H1 (cell line): ENCODE measurements around the gene ARMH3. TPM values are rescaled to one million over a fixed set of nuclear protein-coding genes. Genes with fewer than 3 reads are reported as not detected.

Experiments
- CBX8 ChIP-seq: fragments of 300-800, 300-1000 bp; sonication (generic); IDR thresholded peaks from 2 replicates; pipeline ENCODE4 v1.7.1; 2016; ENCODE audit warnings: low read depth, low read length, borderline replicate concordance
- CTCF ChIP-seq, 3 experiments: IDR thresholded peaks; 1 replicate in 2 of 3; 2 replicates in 1 of 3; pipeline versions ENCODE4 v1.5.1 to v1.6.1; 2011; ENCODE audit warnings: low read length in 3 of 3, mild to moderate bottlenecking in 3 of 3, inconsistent platforms in 2 of 3, low read depth in 1 of 3, moderate library complexity in 1 of 3; ENCODE audit not compliant: insufficient read depth in 1 of 3; ENCODE audit errors: control extremely low read depth in 1 of 3
- FOSL1 ChIP-seq: IDR thresholded peaks from 2 replicates; pipeline ENCODE4 v1.6.1; 2011; ENCODE audit warnings: mild to moderate bottlenecking, low read depth, low read length, moderate library complexity; ENCODE audit not compliant: insufficient read depth
- KDM1A ChIP-seq: fragments of 200-600, 300-600 bp; sonication (generic); IDR thresholded peaks from 2 replicates; pipeline ENCODE4 v1.7.1; 2016; ENCODE audit warnings: mild to moderate bottlenecking, low read length, borderline replicate concordance
- KDM4A ChIP-seq: IDR thresholded peaks from one replicate; pipeline ENCODE4 v1.7.1; 2012; ENCODE audit warnings: low read depth, mild to moderate bottlenecking, moderate library complexity, low read length, inconsistent platforms; ENCODE audit not compliant: severe bottlenecking
- KDM5A ChIP-seq: fragments of 200-600 bp; IDR thresholded peaks from 2 replicates; pipeline ENCODE4 v1.7.1; 2012; ENCODE audit warnings: mild to moderate bottlenecking, low read length, inconsistent platforms, mixed read lengths
- PHF8 ChIP-seq: fragments of 200-600 bp; sonication (generic); conservative IDR thresholded peaks from 2 replicates; pipeline ENCODE4 v1.7.1; 2012; ENCODE audit warnings: low read depth, mild to moderate bottlenecking, inconsistent platforms, low read length, moderate library complexity
- POLR2A ChIP-seq, 2 experiments: IDR thresholded peaks; 1 replicate in 1 of 2; 2 replicates in 1 of 2; pipeline ENCODE4 v1.6.1; 2011; ENCODE audit warnings: low read depth in 2 of 2, low read length in 2 of 2, mild to moderate bottlenecking in 2 of 2; ENCODE audit errors: control extremely low read depth in 1 of 2
- RAD21 ChIP-seq, 2 experiments: IDR thresholded peaks in 1 of 2; conservative IDR thresholded peaks in 1 of 2; 2 replicates each; pipeline ENCODE4 v1.6.1; 2011; ENCODE audit warnings: low read depth in 2 of 2, low read length in 2 of 2, improper control_type of control experiment in 1 of 2, inconsistent platforms in 1 of 2, mild to moderate bottlenecking in 1 of 2, moderate library complexity in 1 of 2
- RBBP5 ChIP-seq: IDR thresholded peaks from 2 replicates; pipeline ENCODE4 v1.7.1; 2012; ENCODE audit warnings: low read depth, mild to moderate bottlenecking, inconsistent platforms, low read length, moderate library complexity, borderline replicate concordance
- RFX5 ChIP-seq: IDR thresholded peaks from 2 replicates; pipeline ENCODE4 v1.6.1; 2011; ENCODE audit warnings: low read depth, low read length, improper control_type of control experiment, borderline replicate concordance
- RNF2 ChIP-seq: fragments of 200-900, 300-1000 bp; sonication (generic); IDR thresholded peaks from 2 replicates; pipeline ENCODE4 v1.7.1; 2016; ENCODE audit warnings: borderline replicate concordance, low read depth, mild to moderate bottlenecking, antibody characterized with exemption, low read length; ENCODE audit not compliant: poor library complexity, severe bottlenecking; ENCODE audit errors: missing control alignments
- SAP30 ChIP-seq: fragments of 300-600 bp; sonication (generic); IDR thresholded peaks from 2 replicates; pipeline ENCODE4 v1.7.1; 2012; ENCODE audit warnings: low read length, moderate library complexity, mild to moderate bottlenecking, inconsistent platforms; ENCODE audit not compliant: insufficient read depth, insufficient replicate concordance
- SIN3A ChIP-seq, 2 experiments: IDR thresholded peaks in 1 of 2; conservative IDR thresholded peaks in 1 of 2; 2 replicates each; pipeline ENCODE4 v1.6.1; 2011 to 2012; ENCODE audit warnings: low read length in 2 of 2, improper control_type of control experiment in 1 of 2, low read depth in 1 of 2, mild to moderate bottlenecking in 1 of 2
- SP1 ChIP-seq: IDR thresholded peaks from 2 replicates; pipeline ENCODE4 v1.6.1; 2011; ENCODE audit warnings: low read depth, low read length
- SP2 ChIP-seq: IDR thresholded peaks from 2 replicates; pipeline ENCODE4 v1.6.1; 2012; ENCODE audit warnings: mild to moderate bottlenecking, low read length, inconsistent platforms
- TAF1 ChIP-seq: IDR thresholded peaks from 2 replicates; pipeline ENCODE4 v1.6.1; 2011; ENCODE audit warnings: mild to moderate bottlenecking, low read depth, low read length
- ZNF274 ChIP-seq: IDR thresholded peaks from 2 replicates; pipeline ENCODE4 v1.7.0; 2012; ENCODE audit warnings: low read length, borderline replicate concordance; ENCODE audit errors: extremely low read depth
- polyA plus RNA-seq, 7 experiments: library from polyadenylated mRNA; depleted of rRNA in 3 of 7; stranded (reverse) in 5 of 7; unstranded in 2 of 7; fragments of >200 nt in 5 of 7; fragments of 200-250 nt in 2 of 7; gene quantifications; 1 replicate in 5 of 7; 2 replicates in 1 of 7; 4 replicates in 1 of 7; pipeline versions ENCODE4 v1.2.1 to v1.2.3, GENCODE V29; 2011 to 2013; ENCODE audit warnings: missing spikeins in 2 of 7, mixed read lengths in 2 of 7
- total RNA-seq: library from RNA; stranded (reverse); fragmentation: NEBNext Ultra II Directional; extraction: Animal tissue kit (Norgen Biotek cat#: 25700); gene quantifications from 2 replicates; pipeline ENCODE4 v1.2.1, GENCODE V29; 2021
- TF ChIP-seq, protein P1 (sequence below): IDR thresholded peaks from 2 replicates; pipeline ENCODE4 v1.6.1; 2012; ENCODE audit warnings: low read length, inconsistent platforms

ARMH3 gene
- total and polyA plus RNA-seq, 2 of the 8 experiments (the other 6 are each of a cell fraction or from before 2014, with no cell fraction given) = 11.6 to 18.3 TPM

DNA sequence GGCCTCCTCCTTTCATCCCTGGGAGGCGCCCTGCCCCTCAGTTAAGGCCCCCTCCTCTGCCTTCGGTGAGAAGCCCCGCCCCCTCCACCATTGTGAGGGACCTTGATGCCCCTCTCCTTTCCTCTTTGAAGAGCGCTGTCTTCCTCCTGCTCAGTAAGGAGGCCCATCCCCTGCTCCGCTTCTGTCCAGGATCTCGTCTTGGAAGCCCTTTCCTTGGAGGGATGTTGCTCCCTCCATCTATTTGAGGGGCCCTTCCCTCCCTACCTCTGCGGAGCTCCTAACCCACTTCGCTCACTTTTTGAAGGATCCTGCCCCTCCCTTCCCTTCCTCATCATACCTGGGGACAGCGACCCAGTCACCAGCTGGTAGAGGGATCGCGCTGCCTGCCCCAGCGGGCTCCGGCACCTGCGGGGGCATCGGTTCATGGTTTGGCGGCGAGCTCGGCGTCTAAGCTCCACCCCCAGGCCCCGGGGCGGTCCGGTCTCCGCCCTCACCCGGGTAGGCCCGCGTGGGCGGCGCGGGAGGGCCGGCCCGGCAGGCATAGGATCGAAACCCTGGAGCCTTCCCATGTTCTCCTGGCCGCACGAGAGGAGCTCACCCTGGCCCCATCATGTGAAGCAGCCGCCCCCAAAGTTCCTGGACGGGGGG lies 216.4 kb downstream of the ARMH3 start (continued):
- TF ChIP-seq CTCF (IDR thresholded peaks at IDR 0.05; ENCODE audit: control extremely low read depth in 1 of 3, insufficient read depth in 1 of 3, low read depth in 1 of 3, low read length in 3 of 3) (no peak), SP2 (no peak), TAF1 (no peak), SP1 (no peak), RAD21 (IDR thresholded peaks at IDR 0.05 in 1 of 2, conservative IDR thresholded peaks at IDR 0.05 in 1 of 2; ENCODE audit: low read depth in 2 of 2, low read length in 2 of 2) (no peak), RFX5 (no peak), PHF8 (peak; percentile 48), KDM1A (peak; percentile 15; the same call in 1 of the 2 replicates), SIN3A (conservative IDR thresholded peaks at IDR 0.05 in 1 of 2, IDR thresholded peaks at IDR 0.05 in 1 of 2; ENCODE audit: low read depth in 1 of 2, low read length in 2 of 2) (peak in 1 of 2 experiments; percentile 26; a peak in 1 of 4 replicates), FOSL1 (no peak), POLR2A (IDR thresholded peaks at IDR 0.05; ENCODE audit: control extremely low read depth in 1 of 2, low read depth in 2 of 2, low read length in 2 of 2) (no peak), KDM4A (peak; percentile 58), RNF2 (no peak), ZNF274 (no peak), CBX8 (no peak), RBBP5 (no peak; the same call in 1 of the 2 replicates), KDM5A (no peak), SAP30 (peak; percentile 37)
- TF ChIP-seq, protein P1, sequence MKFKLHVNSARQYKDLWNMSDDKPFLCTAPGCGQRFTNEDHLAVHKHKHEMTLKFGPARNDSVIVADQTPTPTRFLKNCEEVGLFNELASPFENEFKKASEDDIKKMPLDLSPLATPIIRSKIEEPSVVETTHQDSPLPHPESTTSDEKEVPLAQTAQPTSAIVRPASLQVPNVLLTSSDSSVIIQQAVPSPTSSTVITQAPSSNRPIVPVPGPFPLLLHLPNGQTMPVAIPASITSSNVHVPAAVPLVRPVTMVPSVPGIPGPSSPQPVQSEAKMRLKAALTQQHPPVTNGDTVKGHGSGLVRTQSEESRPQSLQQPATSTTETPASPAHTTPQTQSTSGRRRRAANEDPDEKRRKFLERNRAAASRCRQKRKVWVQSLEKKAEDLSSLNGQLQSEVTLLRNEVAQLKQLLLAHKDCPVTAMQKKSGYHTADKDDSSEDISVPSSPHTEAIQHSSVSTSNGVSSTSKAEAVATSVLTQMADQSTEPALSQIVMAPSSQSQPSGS = no peak
